Trophoblast cell (in vitro differentiated cells and primary cell): ENCODE results near the gene OR6P1.

Source experiments
- DNase-seq, 2 donors: peaks; one replicate each; pipeline ENCODE4 v3.0.0-alpha.2; 2016
- H2AFZ ChIP-seq: 2 replicates; pipeline ENCODE4 v1.6.1; 2013; ENCODE audit warnings: low read length, moderate library complexity, mild to moderate bottlenecking; ENCODE audit not compliant: insufficient read depth, poor library complexity
- H2AK5ac ChIP-seq: 2 replicates; pipeline ENCODE4 v1.6.1; 2013; ENCODE audit warnings: mild to moderate bottlenecking, low read length
- H2BK120ac ChIP-seq: 2 replicates; pipeline ENCODE4 v1.6.1; 2013; ENCODE audit warnings: low read length, mild to moderate bottlenecking, moderate library complexity; ENCODE audit not compliant: insufficient read depth, poor library complexity
- H2BK12ac ChIP-seq: 2 replicates; pipeline ENCODE4 v1.6.1; 2013; ENCODE audit warnings: mild to moderate bottlenecking, low read length, moderate library complexity
- H2BK5ac ChIP-seq: 2 replicates; pipeline ENCODE4 v1.6.1; 2013; ENCODE audit warnings: low read length, low read depth, moderate library complexity, mild to moderate bottlenecking; ENCODE audit not compliant: poor library complexity
- H3K14ac ChIP-seq: 2 replicates; pipeline ENCODE4 v1.6.1; 2013; ENCODE audit warnings: mild to moderate bottlenecking, low read length
- H3K18ac ChIP-seq: 2 replicates; pipeline ENCODE4 v1.6.1; 2013; ENCODE audit warnings: mild to moderate bottlenecking, low read length
- H3K23ac ChIP-seq: 2 replicates; pipeline ENCODE4 v1.6.1; 2013; ENCODE audit warnings: low read length
- H3K27ac ChIP-seq: 2 replicates; pipeline ENCODE4 v1.5.1; 2013; ENCODE audit warnings: low read depth, mild to moderate bottlenecking, inconsistent platforms, low read length, moderate library complexity
- H3K27me3 ChIP-seq: 2 replicates; pipeline ENCODE4 v1.6.1; 2013; ENCODE audit warnings: inconsistent platforms, mild to moderate bottlenecking, low read length, moderate library complexity; ENCODE audit not compliant: insufficient read depth
- H3K36me3 ChIP-seq, 2 experiments: 1 replicate in 1 of 2; 2 replicates in 1 of 2; pipeline ENCODE4 v1.6.1; 2013; ENCODE audit warnings: low read length in 2 of 2, mild to moderate bottlenecking in 2 of 2, moderate library complexity in 1 of 2; ENCODE audit not compliant: insufficient read depth in 2 of 2, control insufficient read depth in 1 of 2
- H3K4ac ChIP-seq: 2 replicates; pipeline ENCODE4 v1.6.1; 2013; ENCODE audit warnings: low read depth, mild to moderate bottlenecking, low read length, moderate library complexity
- H3K4me1 ChIP-seq, 2 experiments: 1 replicate in 1 of 2; 2 replicates in 1 of 2; pipeline ENCODE4 v1.6.1; 2013; ENCODE audit warnings: low read length in 2 of 2, mild to moderate bottlenecking in 2 of 2, moderate library complexity in 1 of 2; ENCODE audit not compliant: insufficient read depth in 2 of 2, control insufficient read depth in 1 of 2
- H3K4me2 ChIP-seq: 2 replicates; pipeline ENCODE4 v1.6.1; 2013; ENCODE audit warnings: inconsistent platforms, mild to moderate bottlenecking, low read length, moderate library complexity
- H3K4me3 ChIP-seq: 2 replicates; pipeline ENCODE4 v1.5.1; 2013; ENCODE audit warnings: mild to moderate bottlenecking, low read depth, low read length, inconsistent platforms
- H3K79me1 ChIP-seq: one replicate; pipeline ENCODE4 v1.6.1; 2013; ENCODE audit warnings: low read length
- H3K79me2 ChIP-seq: 2 replicates; pipeline ENCODE4 v1.6.1; 2013; ENCODE audit warnings: low read length, mild to moderate bottlenecking; ENCODE audit not compliant: control insufficient read depth, insufficient read depth, poor library complexity
- H3K9ac ChIP-seq: 2 replicates; pipeline ENCODE4 v1.6.1; 2013; ENCODE audit warnings: mild to moderate bottlenecking, low read length
- H3K9me3 ChIP-seq: 2 replicates; pipeline ENCODE4 v1.6.1; 2013; ENCODE audit warnings: low read depth, mild to moderate bottlenecking, control low read depth, inconsistent platforms, low read length; ENCODE audit not compliant: insufficient read depth
- H4K12ac ChIP-seq: 2 replicates; pipeline ENCODE4 v1.6.1; 2013; ENCODE audit warnings: low read depth, mild to moderate bottlenecking, low read length, moderate library complexity
- H4K8ac ChIP-seq: 2 replicates; pipeline ENCODE4 v1.6.1; 2013; ENCODE audit warnings: low read depth, mild to moderate bottlenecking, low read length, moderate library complexity
- H4K91ac ChIP-seq: one replicate; pipeline ENCODE4 v1.6.1; 2013; ENCODE audit warnings: low read depth, mild to moderate bottlenecking, low read length, moderate library complexity
- WGBS: extraction: QIAGEN DNeasy Blood & Tissue Kit; methylation state at CpG from one replicate; pipeline ENCODE4 v1.1.7; 2013; ENCODE audit warnings: missing lambda C conversion rate; ENCODE audit not compliant: insufficient read length, insufficient coverage; ENCODE audit errors: extremely low coverage; 5-methylcytosine and 5-hydroxymethylcytosine counted together

Gene OR6P1

GRCh38 chr1:158579733-158580132, 9.4 kb upstream of the OR6P1 start, which contains the start of gene OR10X1:
OR10X1 (minus strand) TSS chr1:158579899; CDS start chr1:158579899, 0 bp downstream.
- Histone ChIP-seq H2AFZ (no peak within 1 kb of the TSS), H3K4ac (no peak within 1 kb of the TSS), H3K14ac (no peak within 1 kb of the TSS), H4K8ac (no peak within 1 kb of the TSS), H2BK12ac (no peak within 1 kb of the TSS), H3K27ac (no peak within 1 kb of the TSS), H3K79me2 (no peaks in the 10 kb centered on the region), H2AK5ac (no peak within 1 kb of the TSS), H3K27me3 (no peaks in the 10 kb centered on the region), H3K4me1 (no peaks in the 10 kb centered on the region), H2BK120ac (no peak within 1 kb of the TSS), H3K36me3 (no peaks in the 10 kb centered on the region), H3K23ac (no peak within 1 kb of the TSS), H3K18ac (no peak within 1 kb of the TSS), H3K4me3 (no peak within 1 kb of the TSS), H2BK5ac (no peak within 1 kb of the TSS), H3K79me1 (no peaks in the 10 kb centered on the region), H4K12ac (no peak within 1 kb of the TSS), H4K91ac (no peak within 1 kb of the TSS), H3K9me3 (no peaks in the 10 kb centered on the region), H3K4me2 (no peak within 1 kb of the TSS), H3K9ac (no peak within 1 kb of the TSS)
- no CpG with 5 or more reads among the region's 1 CpG for WGBS
- DNase-seq: peak in 1 of 2 donors; percentile 15

- H3K4me2 ChIP-seq: no peak overlapping the region
These were observed 7.2 kb upstream of the OR6P1 start for GRCh38 chr1:158577561-158577960.

GRCh38 chr1:158572226-158572625, 1.8 kb upstream of the OR6P1 start:
- Histone ChIP-seq H3K9me3 (no peaks in the 10 kb centered on the region), H3K4ac (no peak overlapping the region), H3K27ac (no peak overlapping the region), H3K4me1 (no peaks in the 10 kb centered on the region), H4K91ac (no peak overlapping the region), H3K9ac (no peak overlapping the region), H2BK12ac (no peak overlapping the region), H3K14ac (no peak overlapping the region), H3K18ac (no peak overlapping the region), H2AFZ (no peak overlapping the region), H2BK120ac (no peak overlapping the region), H2AK5ac (no peak overlapping the region), H3K79me1 (no peaks in the 10 kb centered on the region), H3K23ac (no peak overlapping the region), H3K4me2 (no peak overlapping the region), H4K8ac (no peak overlapping the region), H4K12ac (no peak overlapping the region), H2BK5ac (no peak overlapping the region), H3K36me3 (no peaks in the 10 kb centered on the region), H3K79me2 (no peaks in the 10 kb centered on the region), H3K27me3 (no peaks in the 10 kb centered on the region), H3K4me3 (no peak overlapping the region)
- DNase-seq: no peak
- WGBS: no CpG with 5 or more reads among the region's 1 CpG

More at GRCh38 chr1:158577561-158577960, 7.2 kb upstream of the OR6P1 start:
- Histone ChIP-seq H4K91ac (no peak overlapping the region), H3K36me3 (no peaks in the 10 kb centered on the region), H2BK120ac (no peak overlapping the region), H3K79me1 (no peaks in the 10 kb centered on the region), H3K4ac (no peak overlapping the region), H3K18ac (no peak overlapping the region), H4K12ac (no peak overlapping the region), H3K4me3 (no peak overlapping the region), H3K27ac (no peak overlapping the region), H3K4me1 (no peaks in the 10 kb centered on the region), H3K9ac (no peak overlapping the region), H2BK5ac (no peak overlapping the region), H3K27me3 (no peaks in the 10 kb centered on the region), H4K8ac (no peak overlapping the region), H2AK5ac (no peak overlapping the region), H3K23ac (no peak overlapping the region), H2AFZ (no peak overlapping the region), H3K79me2 (no peaks in the 10 kb centered on the region), H3K14ac (no peak overlapping the region), H2BK12ac (no peak overlapping the region), H3K9me3 (no peaks in the 10 kb centered on the region)
- no CpG with 5 or more reads among the region's 3 CpGs for WGBS
- no peak for DNase-seq

GRCh38 chr1:158564608-158565007, 5.8 kb downstream of the OR6P1 start:
- no peak overlapping the region for H2BK12ac ChIP-seq
- no peak overlapping the region for H2AK5ac ChIP-seq
- no peak overlapping the region for H3K4me3 ChIP-seq
- H3K4me2 ChIP-seq: no peak overlapping the region
- no peak overlapping the region for H3K14ac ChIP-seq
- no peak overlapping the region for H3K18ac ChIP-seq
- H4K12ac ChIP-seq: no peak overlapping the region
- WGBS: no CpG with 5 or more reads among the region's 2 CpGs
- H3K27ac ChIP-seq: no peak overlapping the region
- no peaks in the 10 kb centered on the region for H3K4me1 ChIP-seq
- no peaks in the 10 kb centered on the region for H3K79me1 ChIP-seq
- no peak overlapping the region for H2AFZ ChIP-seq
- H2BK5ac ChIP-seq: no peak overlapping the region
- no peak overlapping the region for H3K9ac ChIP-seq
- no peaks in the 10 kb centered on the region for H3K9me3 ChIP-seq
- DNase-seq: no peak
- H4K91ac ChIP-seq: no peak overlapping the region
- H3K27me3 ChIP-seq: no peaks in the 10 kb centered on the region
- H3K79me2 ChIP-seq: no peaks in the 10 kb centered on the region
- H4K8ac ChIP-seq: no peak overlapping the region
- no peak overlapping the region for H3K4ac ChIP-seq
- no peak overlapping the region for H3K23ac ChIP-seq
- H3K36me3 ChIP-seq: no peaks in the 10 kb centered on the region
- no peak overlapping the region for H2BK120ac ChIP-seq
